Stomach (tissue), 4 donors: ENCODE data around the gene MAP7.

Source experiments
- EP300 ChIP-seq: sonication (generic); formaldehyde crosslinking; IDR thresholded peaks from one replicate; pipeline ENCODE4 v1.6.1; 2017; ENCODE audit warnings: antibody characterized with exemption
- TF ChIP-seq, protein P1 (sequence below), 7 experiments: fragments of 450-650 bp in 4 of 7; fragments of 200-600 bp in 3 of 7; sonication (generic) in 3 of 7; IDR thresholded peaks; one replicate each; pipeline ENCODE4 v1.5.1; 2016 to 2019; ENCODE audit warnings: antibody characterized with exemption in 7 of 7, control low read depth in 2 of 7, mild to moderate bottlenecking in 1 of 7

GRCh38 chr6:136318676-136319075, 231.5 kb downstream of the MAP7 start:
- TF ChIP-seq, protein P1, sequence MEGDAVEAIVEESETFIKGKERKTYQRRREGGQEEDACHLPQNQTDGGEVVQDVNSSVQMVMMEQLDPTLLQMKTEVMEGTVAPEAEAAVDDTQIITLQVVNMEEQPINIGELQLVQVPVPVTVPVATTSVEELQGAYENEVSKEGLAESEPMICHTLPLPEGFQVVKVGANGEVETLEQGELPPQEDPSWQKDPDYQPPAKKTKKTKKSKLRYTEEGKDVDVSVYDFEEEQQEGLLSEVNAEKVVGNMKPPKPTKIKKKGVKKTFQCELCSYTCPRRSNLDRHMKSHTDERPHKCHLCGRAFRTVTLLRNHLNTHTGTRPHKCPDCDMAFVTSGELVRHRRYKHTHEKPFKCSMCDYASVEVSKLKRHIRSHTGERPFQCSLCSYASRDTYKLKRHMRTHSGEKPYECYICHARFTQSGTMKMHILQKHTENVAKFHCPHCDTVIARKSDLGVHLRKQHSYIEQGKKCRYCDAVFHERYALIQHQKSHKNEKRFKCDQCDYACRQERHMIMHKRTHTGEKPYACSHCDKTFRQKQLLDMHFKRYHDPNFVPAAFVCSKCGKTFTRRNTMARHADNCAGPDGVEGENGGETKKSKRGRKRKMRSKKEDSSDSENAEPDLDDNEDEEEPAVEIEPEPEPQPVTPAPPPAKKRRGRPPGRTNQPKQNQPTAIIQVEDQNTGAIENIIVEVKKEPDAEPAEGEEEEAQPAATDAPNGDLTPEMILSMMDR (IDR thresholded peaks at IDR 0.05): no peak
- TF ChIP-seq EP300: no peak
